Keratinocyte (primary cell): ENCODE results near the gene LPIN3. TPM values are rescaled to one million over a fixed set of nuclear protein-coding genes. Genes with fewer than 3 reads are reported as not detected.

ENCODE experiments used
- DNase-seq: peaks from one replicate; pipeline ENCODE4 v3.0.0-alpha.2; 2011; ENCODE audit warnings: low read depth, missing footprints, low spot score
- FAIRE-seq: peaks from 2 replicates; lab custom pipeline; 2011; peaks lifted over from hg19 to GRCh38; lab: Jason Lieb, UNC
- H2AFZ ChIP-seq: 2 replicates; pipeline ENCODE4 v1.6.0; 2012; ENCODE audit warnings: low read length, control low read depth, inconsistent platforms; ENCODE audit not compliant: control insufficient read depth
- H3K27ac ChIP-seq: 2 replicates; pipeline ENCODE4 v1.5.1; 2011; ENCODE audit warnings: low read length; ENCODE audit not compliant: control insufficient read depth, insufficient read depth
- H3K27me3 ChIP-seq: 3 replicates; pipeline ENCODE4 v1.6.0; 2011; ENCODE audit warnings: low read length; ENCODE audit not compliant: control insufficient read depth, insufficient read depth; ENCODE audit errors: extremely low read depth
- H3K36me3 ChIP-seq, 2 experiments: 2 replicates in 1 of 2; 3 replicates in 1 of 2; pipeline ENCODE4 v1.5.1; 2011; ENCODE audit warnings: low read length in 2 of 2, mild to moderate bottlenecking in 1 of 2; ENCODE audit not compliant: control insufficient read depth in 2 of 2, insufficient read depth in 2 of 2; ENCODE audit errors: extremely low read depth in 1 of 2
- H3K4me1 ChIP-seq: 3 replicates; pipeline ENCODE4 v1.5.1; 2011; ENCODE audit warnings: low read length; ENCODE audit not compliant: control insufficient read depth, insufficient read depth; ENCODE audit errors: extremely low read depth
- H3K4me2 ChIP-seq: 3 replicates; pipeline ENCODE4 v1.6.0; 2011; ENCODE audit warnings: low read depth, low read length; ENCODE audit not compliant: control insufficient read depth, insufficient read depth; ENCODE audit errors: extremely low read depth
- H3K4me3 ChIP-seq, 3 experiments: fragments of 200-600 bp in 1 of 3; sonication (generic) in 1 of 3; 2 replicates in 2 of 3; 3 replicates in 1 of 3; pipeline ENCODE4 v1.5.1; 2011 to 2016; ENCODE audit warnings: low read length in 3 of 3, mild to moderate bottlenecking in 3 of 3, control low read depth in 2 of 3, inconsistent platforms in 1 of 3, low read depth in 1 of 3, mixed read lengths in 1 of 3, mixed run types in 1 of 3, moderate library complexity in 1 of 3; ENCODE audit not compliant: control insufficient read depth in 2 of 3, insufficient read depth in 2 of 3; ENCODE audit errors: extremely low read depth in 1 of 3
- H3K79me2 ChIP-seq: 2 replicates; pipeline ENCODE4 v1.6.0; 2012; ENCODE audit warnings: low read length; ENCODE audit not compliant: control insufficient read depth, insufficient read depth
- H3K9ac ChIP-seq: 3 replicates; pipeline ENCODE4 v1.6.0; 2011; ENCODE audit warnings: low read length; ENCODE audit not compliant: control insufficient read depth, insufficient read depth; ENCODE audit errors: extremely low read depth
- H3K9me1 ChIP-seq: 3 replicates; pipeline ENCODE4 v1.6.0; 2011; ENCODE audit warnings: low read length; ENCODE audit not compliant: control insufficient read depth, insufficient read depth; ENCODE audit errors: extremely low read depth
- H3K9me3 ChIP-seq: 2 replicates; pipeline ENCODE4 v1.5.1; 2012; ENCODE audit warnings: low read depth, low read length; ENCODE audit not compliant: control insufficient read depth
- H4K20me1 ChIP-seq: 3 replicates; pipeline ENCODE4 v1.6.0; 2011; ENCODE audit warnings: low read length; ENCODE audit not compliant: control insufficient read depth, insufficient read depth; ENCODE audit errors: extremely low read depth
- CTCF ChIP-seq, 3 experiments: IDR thresholded peaks in 1 of 3; conservative IDR thresholded peaks in 1 of 3; optimal IDR thresholded peaks in 1 of 3; 2 replicates in 2 of 3; 3 replicates in 1 of 3; pipeline versions ENCODE3 to v1.5.1; 2011; ENCODE audit warnings: low read length in 3 of 3, mild to moderate bottlenecking in 3 of 3, moderate library complexity in 2 of 3, control low read depth in 1 of 3, inconsistent platforms in 1 of 3; ENCODE audit not compliant: insufficient read depth in 2 of 3; ENCODE audit errors: extremely low read depth in 1 of 3
- EZH2 ChIP-seq: IDR thresholded peaks from one replicate; pipeline ENCODE4 v1.6.1; 2012; ENCODE audit warnings: inconsistent platforms, mild to moderate bottlenecking, low read length, moderate library complexity
- dilution Hi-C: fragments of 300-500 bp; cut with MboI; formaldehyde crosslinking; loops from one replicate; pipeline ENCODE4 v1.7.0; 2020; ENCODE audit warnings: low sequenced_read_pairs; ENCODE audit not compliant: extremely low pct_ligation_motif_present
- polyA plus RNA-seq, 5 experiments: library from polyadenylated mRNA; depleted of rRNA in 3 of 5; stranded (reverse) in 3 of 5; stranded (forward) in 1 of 5; unstranded in 1 of 5; fragments of >200 nt; gene quantifications; 1 replicate in 1 of 5; 2 replicates in 3 of 5; 3 replicates in 1 of 5; pipeline versions ENCODE4 v1.2.1 to v1.2.3, GENCODE V29; 2011 to 2012; ENCODE audit warnings: missing spikeins in 2 of 5, low read depth in 1 of 5, low replicate concordance in 1 of 5

The LPIN3 gene
- polyA plus RNA-seq, 1 donor (not counting 4 experiments of a cell fraction or from before 2014, with no cell fraction given): 15.6 TPM

- H3K4me2 ChIP-seq: no peak overlapping the region
- FAIRE-seq (no peak), DNase-seq (no peak)
- peaks cover 17% of the 10 kb centered on the region for H3K4me1 ChIP-seq
- no peak overlapping the region for H3K4me3 ChIP-seq
- H3K9me1 ChIP-seq: no peaks in the 10 kb centered on the region
- TF ChIP-seq CTCF (optimal IDR thresholded peaks at IDR 0.05 in 1 of 3, IDR thresholded peaks at IDR 0.05 in 1 of 3, conservative IDR thresholded peaks at IDR 0.05 in 1 of 3; ENCODE audit: extremely low read depth in 1 of 3, insufficient read depth in 2 of 3, low read length in 3 of 3) (no peak), EZH2 (no peak)
- H3K79me2 ChIP-seq: peaks cover 8% of the 10 kb centered on the region
- no peaks in the 10 kb centered on the region for H3K9me3 ChIP-seq
- no peaks in the 10 kb centered on the region for H4K20me1 ChIP-seq
- no peaks in the 10 kb centered on the region for H3K27me3 ChIP-seq
- no peaks in the 10 kb centered on the region for H3K36me3 ChIP-seq
- no peak overlapping the region for H3K27ac ChIP-seq
- H2AFZ ChIP-seq: no peak overlapping the region
- H3K9ac ChIP-seq: no peak overlapping the region
- dilution Hi-C loops: no loop called here
Measured at GRCh38 chr20:41336711-41337492, 3.7 kb upstream of the LPIN3 start.

- H3K4me3 ChIP-seq: peak overlapping the region; percentile 58 to 85 (median 69)
- no peaks in the 10 kb centered on the region for H4K20me1 ChIP-seq
- peak; percentile 93 for FAIRE-seq
- H3K27me3 ChIP-seq: no peaks in the 10 kb centered on the region
- H3K9me3 ChIP-seq: no peaks in the 10 kb centered on the region
- DNase-seq: peak; percentile 62
- dilution Hi-C loops: no loop called here
- H3K27ac ChIP-seq: peak overlapping the region; percentile 68
- peak overlapping the region; percentile 65 for H3K9ac ChIP-seq
- peaks cover 0 to 4% of the 10 kb centered on the region in 2 experiments for H3K36me3 ChIP-seq
- TF ChIP-seq CTCF (optimal IDR thresholded peaks at IDR 0.05 in 1 of 3, IDR thresholded peaks at IDR 0.05 in 1 of 3, conservative IDR thresholded peaks at IDR 0.05 in 1 of 3; ENCODE audit: extremely low read depth in 1 of 3, insufficient read depth in 2 of 3, low read length in 3 of 3) (peak; percentile 94 to 99 (median 98)), EZH2 (no peak)
- H3K9me1 ChIP-seq: no peaks in the 10 kb centered on the region
- peaks cover 21% of the 10 kb centered on the region for H3K4me1 ChIP-seq
- peak overlapping the region; percentile 95 for H3K4me2 ChIP-seq
- peak overlapping the region; percentile 91 for H2AFZ ChIP-seq
- H3K79me2 ChIP-seq: peaks cover 18% of the 10 kb centered on the region
Measured at GRCh38 chr20:41339957-41340326, 679 bp upstream of the LPIN3 start.
